Ramos (cell line): Measurements from ENCODE around the gene PIP5K1A.
"Not testable (repeated sequence)": the region's sequence is repeated elsewhere in the genome, so short reads cannot be mapped to it uniquely, and the experiment has no call there.

Source experiments
- in situ Hi-C: fragments of 300-500 bp; cut with MboI; formaldehyde crosslinking; loops from one replicate; pipeline ENCODE4 v1.14.3; 2022; ENCODE audit warnings: low sequenced_read_pairs; ENCODE audit not compliant: unreplicated experiment

PIP5K1A gene

DNA sequence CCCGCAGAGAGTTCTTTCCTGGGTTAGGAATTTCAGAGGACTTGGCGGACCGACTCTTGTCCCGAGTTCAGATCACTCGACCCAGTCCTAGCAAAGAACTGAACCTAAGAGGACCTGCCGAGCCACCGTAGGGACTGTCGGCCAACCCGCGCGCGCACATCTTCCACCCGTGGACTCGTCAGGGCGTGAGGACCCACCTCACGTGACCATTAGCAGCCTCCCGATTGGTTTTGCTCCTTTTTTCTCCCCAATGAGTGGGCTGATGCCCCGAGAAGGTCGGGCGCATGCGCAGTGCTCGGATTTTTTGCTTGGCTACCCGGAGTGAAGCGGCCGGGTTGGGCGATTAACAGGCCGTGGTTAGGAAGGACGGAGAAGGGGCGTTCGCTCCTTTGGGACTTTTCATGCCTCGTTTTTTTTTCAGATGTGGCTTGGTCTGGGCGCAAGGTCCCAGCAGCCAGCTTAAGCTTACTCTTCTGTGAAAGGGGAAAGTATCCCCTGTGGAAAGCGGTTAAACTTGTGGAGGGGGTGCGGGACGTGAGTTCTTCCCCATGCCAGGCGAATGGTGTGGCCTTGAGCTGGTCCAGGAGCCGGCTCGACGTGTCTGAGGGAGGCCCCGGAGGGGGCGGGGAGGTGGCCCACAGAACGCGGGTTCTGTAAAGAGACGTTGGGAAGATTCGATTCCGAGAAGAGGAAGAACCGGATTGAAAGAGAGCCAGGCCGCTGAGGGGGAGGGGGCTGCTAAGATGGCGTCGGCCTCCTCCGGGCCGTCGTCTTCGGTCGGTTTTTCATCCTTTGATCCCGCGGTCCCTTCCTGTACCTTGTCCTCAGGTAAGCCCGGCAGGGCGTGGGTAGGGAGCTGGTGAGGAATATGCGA lies at the start of gene PIP5K1A:
TSS of gene PIP5K1A (plus strand) at position 299 of the 874 bp plus-strand sequence. CDS start at position 744, 445 bp downstream.
- in situ Hi-C loops: no loop called here

DNA sequence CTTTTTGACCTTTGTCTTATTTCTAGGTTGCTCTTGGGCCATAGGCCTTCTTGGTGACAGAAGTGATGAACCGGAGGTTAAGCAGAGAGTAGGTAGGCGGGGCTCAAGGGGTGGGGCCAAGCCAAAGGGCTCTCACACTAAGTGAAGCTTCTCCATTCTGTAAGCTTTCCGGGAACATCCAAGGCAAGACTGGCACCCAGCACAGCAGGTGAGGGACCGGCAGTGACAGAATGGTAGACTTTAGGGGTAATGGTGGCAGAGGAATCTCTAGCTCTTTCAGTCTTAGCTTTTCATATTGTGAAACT lies 41.9 kb upstream of the PIP5K1A start, which contains the start of gene TNFAIP8L2:
TSS of gene TNFAIP8L2 (plus strand) at position 135 of the 305 bp plus-strand sequence. CDS start 2,049 bp downstream, outside the sequence.
- in situ Hi-C loops: loop anchor here (10.0 kb wide), 1 partner anchor 62 kb away; no protein-coding TSS in a partner anchor

DNA sequence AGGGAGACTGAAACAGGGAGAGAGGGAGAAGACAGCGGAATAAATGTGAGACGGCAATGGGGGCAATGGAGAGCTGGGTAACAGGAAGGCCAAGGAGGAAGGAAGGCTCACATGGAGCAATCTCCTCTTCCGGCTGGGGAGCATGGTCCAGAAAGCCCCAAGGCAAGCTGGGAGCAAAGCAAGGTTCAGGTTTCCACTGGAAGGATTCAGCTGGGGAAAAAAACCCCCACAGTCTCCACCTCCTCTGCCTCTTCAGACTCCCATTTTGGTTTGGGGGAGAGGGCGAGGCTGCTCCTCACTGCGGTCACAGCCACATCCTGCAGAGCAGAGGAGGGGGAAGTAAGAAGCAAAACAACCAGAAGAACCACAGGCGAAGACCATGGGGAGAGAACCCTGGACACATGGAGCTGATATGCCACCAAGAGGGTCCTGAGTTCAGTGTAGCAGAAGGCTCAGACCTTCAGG lies 41.3 kb upstream of the PIP5K1A start:
- in situ Hi-C loops: loop anchor here (10.0 kb wide), 1 partner anchor 62 kb away; no protein-coding TSS in a partner anchor

- in situ Hi-C loops: loop anchor here (10.0 kb wide), 1 partner anchor 64 kb away; no protein-coding TSS in a partner anchor
These were observed 40.0 kb upstream of the PIP5K1A start for GRCh38 chr1:151158326-151158725.

DNA sequence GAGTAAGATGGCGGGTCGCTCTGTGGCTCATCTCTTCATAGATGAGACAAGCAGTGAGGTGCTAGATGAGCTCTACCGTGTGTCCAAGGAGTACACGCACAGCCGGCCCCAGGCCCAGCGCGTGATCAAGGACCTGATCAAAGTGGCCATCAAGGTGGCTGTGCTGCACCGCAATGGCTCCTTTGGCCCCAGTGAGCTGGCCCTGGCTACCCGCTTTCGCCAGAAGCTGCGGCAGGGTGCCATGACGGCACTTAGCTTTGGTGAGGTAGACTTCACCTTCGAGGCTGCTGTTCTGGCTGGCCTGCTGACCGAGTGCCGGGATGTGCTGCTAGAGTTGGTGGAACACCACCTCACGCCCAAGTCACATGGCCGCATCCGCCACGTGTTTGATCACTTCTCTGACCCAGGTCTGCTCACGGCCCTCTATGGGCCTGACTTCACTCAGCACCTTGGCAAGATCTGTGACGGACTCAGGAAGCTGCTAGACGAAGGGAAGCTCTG lies 39.6 kb upstream of the PIP5K1A start:
- in situ Hi-C loops: loop anchor here (10.0 kb wide), 1 partner anchor 64 kb away; no protein-coding TSS in a partner anchor

DNA sequence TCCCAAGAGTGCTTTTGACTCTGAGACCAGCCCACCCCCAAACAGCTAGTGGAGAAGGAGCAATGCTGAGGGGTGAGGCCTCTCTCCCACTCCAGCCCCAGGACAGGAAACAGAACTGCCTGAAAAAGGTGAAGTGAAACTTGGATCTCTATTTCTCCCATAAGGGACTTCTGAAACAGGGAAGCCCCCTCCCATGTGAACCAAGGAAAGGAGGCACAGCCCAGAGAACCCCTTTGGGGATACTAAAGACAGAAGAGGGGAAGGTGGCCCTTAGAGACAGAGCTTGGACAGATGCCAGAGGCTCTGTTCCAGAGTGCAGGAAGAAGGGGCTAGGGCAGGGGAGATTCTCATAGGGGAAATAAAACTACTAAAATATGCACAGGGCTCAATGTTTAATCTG lies 39.0 kb upstream of the PIP5K1A start:
- in situ Hi-C loops: loop anchor here (10.0 kb wide), 1 partner anchor 65 kb away; no protein-coding TSS in a partner anchor

GRCh38 chr1:151164732-151165280 lies 33.5 kb upstream of the PIP5K1A start:
- in situ Hi-C loops: no loop called here

GRCh38 chr1:151165281-151165737 lies 33.0 kb upstream of the PIP5K1A start:
- in situ Hi-C loops: no loop called here

GRCh38 chr1:151165738-151166504 lies 32.4 kb upstream of the PIP5K1A start, which contains the start of the genes LYSMD1 and SCNM1:
Gene LYSMD1 (minus strand): TSS chr1:151165902. CDS start chr1:151165258, 644 bp downstream.
Gene SCNM1 (plus strand): TSS chr1:151166144. CDS start chr1:151166153, 9 bp downstream.
- in situ Hi-C loops: no loop called here

DNA sequence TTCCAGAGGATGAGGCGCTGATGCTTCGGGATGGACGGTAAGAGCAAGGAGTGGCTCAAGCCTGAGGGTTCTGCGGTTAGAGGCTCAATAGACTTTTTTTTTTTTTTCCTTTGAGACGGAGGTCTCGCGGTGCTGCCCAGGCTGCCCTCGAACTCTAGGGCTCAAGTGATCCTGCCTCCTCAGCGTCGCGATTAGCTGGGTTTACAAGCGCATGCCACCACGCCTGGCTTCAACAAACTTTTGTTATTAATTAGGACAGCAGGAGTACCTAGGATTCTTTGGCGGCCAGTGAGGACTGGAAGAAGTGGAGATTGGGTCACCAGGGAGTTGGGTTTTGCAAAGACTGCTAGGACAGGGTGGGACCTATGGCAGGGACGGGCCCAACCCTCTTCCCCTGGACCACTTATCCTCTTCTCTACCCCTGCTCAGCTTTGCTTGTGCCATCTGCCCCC lies 31.8 kb upstream of the PIP5K1A start:
- in situ Hi-C loops: no loop called here

- in situ Hi-C loops: no loop called here
These were observed 31.2 kb upstream of the PIP5K1A start for GRCh38 chr1:151167116-151167515.

- in situ Hi-C loops: no loop called here
These were observed 27.2 kb upstream of the PIP5K1A start for GRCh38 chr1:151171190-151171589.

- in situ Hi-C loops: no loop called here
These were observed 23.2 kb upstream of the PIP5K1A start for GRCh38 chr1:151175041-151175741.

GRCh38 chr1:151175863-151176262 lies 22.5 kb upstream of the PIP5K1A start, which contains the start of gene TMOD4:
Gene TMOD4 (minus strand): TSS chr1:151175981. CDS start chr1:151174875, 1,106 bp downstream.
- in situ Hi-C loops: no loop called here

DNA sequence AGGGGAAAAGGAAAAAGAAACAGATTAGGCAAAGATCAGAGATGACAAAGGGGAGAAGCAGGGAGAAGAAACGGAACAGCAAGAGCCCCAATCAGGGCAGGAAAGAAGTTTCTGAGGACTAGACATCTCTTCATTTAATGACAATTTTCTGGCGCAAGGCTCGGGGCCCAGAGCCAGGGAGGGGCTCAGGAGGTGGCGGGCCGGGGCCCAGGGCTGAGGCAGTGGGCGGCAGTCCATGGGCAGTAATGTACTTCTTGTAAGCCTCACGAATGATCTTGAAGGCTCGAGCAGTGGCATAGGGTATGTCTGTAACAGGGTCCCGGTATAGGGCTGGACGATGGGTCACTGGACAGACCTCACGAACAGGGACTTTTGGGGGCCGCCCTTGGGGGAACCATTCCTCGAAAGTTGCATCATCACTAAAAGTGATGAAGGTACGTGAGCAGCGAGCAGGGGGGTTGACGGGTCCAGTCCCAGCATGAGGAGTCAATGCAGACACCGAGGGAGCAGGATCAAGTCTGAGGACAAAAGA lies 21.8 kb upstream of the PIP5K1A start:
- in situ Hi-C loops: no loop called here

GRCh38 chr1:151184211-151184610 lies 14.1 kb upstream of the PIP5K1A start:
- in situ Hi-C loops: no loop called here

DNA sequence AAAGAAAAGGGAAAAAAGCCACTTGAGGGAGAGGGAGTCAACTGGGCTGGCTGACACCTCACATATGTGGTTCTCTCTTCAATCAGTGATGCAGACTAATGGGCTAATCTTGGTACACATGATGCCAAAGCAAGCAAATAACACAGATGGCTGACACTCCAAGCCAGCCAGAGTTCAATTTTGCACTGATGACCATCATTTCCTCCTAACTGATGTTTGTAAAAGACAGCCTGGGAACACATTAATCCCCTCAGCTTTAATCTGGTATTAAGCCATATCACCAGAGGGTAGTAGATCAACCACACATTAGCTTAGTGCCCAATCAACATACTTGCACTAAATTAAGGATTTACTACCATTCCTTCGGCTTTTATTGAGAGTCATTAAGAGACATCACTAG lies 11.1 kb upstream of the PIP5K1A start:
- in situ Hi-C loops: no loop called here

DNA sequence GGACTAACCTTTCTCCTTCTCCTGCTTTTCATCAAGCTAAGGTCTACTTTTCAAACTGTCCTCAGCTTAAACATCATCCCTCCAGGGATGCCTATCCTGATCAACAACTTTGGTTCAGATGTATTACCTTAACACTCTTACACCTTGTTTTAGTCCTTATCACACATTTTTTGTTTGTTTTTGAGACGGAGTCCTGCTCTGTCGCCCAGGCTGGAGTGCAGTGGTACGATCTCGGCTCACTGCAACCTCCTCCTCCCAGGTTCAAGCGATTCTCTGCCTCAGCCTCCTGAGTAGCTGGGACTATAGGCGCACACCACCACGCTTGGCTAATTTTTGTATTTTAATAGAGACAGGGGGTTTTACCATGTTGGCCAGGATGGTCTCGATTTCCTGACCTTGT lies 9.7 kb upstream of the PIP5K1A start:
- in situ Hi-C loops: not testable (repeated sequence)
